Testis (tissue), 2 donors: ENCODE results near the gene ZDHHC17.

ENCODE experiments used
- CTCF ChIP-seq, 3 experiments: fragments of 450-650 bp in 2 of 3; fragments of 200-600 bp in 1 of 3; sonication (generic) in 1 of 3; IDR thresholded peaks; one replicate each; pipeline ENCODE4 v1.5.1; 2016 to 2019; ENCODE audit warnings: antibody characterized with exemption in 3 of 3, mild to moderate bottlenecking in 2 of 3, moderate library complexity in 1 of 3
- POLR2A ChIP-seq: fragments of 450-650 bp; IDR thresholded peaks from one replicate; pipeline ENCODE4 v1.6.1; 2017; ENCODE audit warnings: antibody characterized with exemption, mild to moderate bottlenecking, moderate library complexity

- TF ChIP-seq POLR2A (no peak), CTCF (IDR thresholded peaks at IDR 0.05) (peak in 1 of 3 experiments; percentile 26)
Observed at GRCh38 chr12:76820888-76821482, 57.1 kb downstream of the ZDHHC17 start.
